Neutrophil (primary cell): ENCODE results near the gene DMD.

Source experiments
- H3K27ac ChIP-seq: fragments of 200-600 bp; sonication (generic); 2 replicates; pipeline ENCODE4 v1.5.1; 2016; ENCODE audit warnings: mild to moderate bottlenecking, moderate library complexity
- H3K27me3 ChIP-seq: fragments of 200-600 bp; sonication (generic); 2 replicates; pipeline ENCODE4 v1.6.0; 2016; ENCODE audit warnings: mild to moderate bottlenecking
- H3K36me3 ChIP-seq: fragments of 200-600 bp; sonication (generic); 2 replicates; pipeline ENCODE4 v1.5.1; 2017
- H3K4me1 ChIP-seq, 2 experiments: fragments of 200-600 bp in 1 of 2; sonication (generic) in 1 of 2; 1 replicate in 1 of 2; 2 replicates in 1 of 2; pipeline versions ENCODE4 v1.5.1 to v1.6.1; 2013 to 2016; ENCODE audit warnings: low read depth in 1 of 2, low read length in 1 of 2, mild to moderate bottlenecking in 1 of 2, moderate library complexity in 1 of 2; ENCODE audit not compliant: control insufficient read depth in 1 of 2, insufficient read depth in 1 of 2
- H3K4me3 ChIP-seq, 2 experiments: fragments of 200-600 bp in 1 of 2; sonication (generic) in 1 of 2; 1 replicate in 1 of 2; 2 replicates in 1 of 2; pipeline ENCODE4 v1.5.1; 2013 to 2016; ENCODE audit warnings: low read depth in 1 of 2, low read length in 1 of 2, mild to moderate bottlenecking in 1 of 2, moderate library complexity in 1 of 2
- H3K9me3 ChIP-seq: fragments of 200-600 bp; sonication (generic); 2 replicates; pipeline ENCODE4 v1.5.1; 2016
- CTCF ChIP-seq: fragments of 200-600 bp; sonication (generic); IDR thresholded peaks from 2 replicates; pipeline ENCODE4 v1.5.1; 2016; ENCODE audit warnings: antibody characterized with exemption

The DMD gene

DNA sequence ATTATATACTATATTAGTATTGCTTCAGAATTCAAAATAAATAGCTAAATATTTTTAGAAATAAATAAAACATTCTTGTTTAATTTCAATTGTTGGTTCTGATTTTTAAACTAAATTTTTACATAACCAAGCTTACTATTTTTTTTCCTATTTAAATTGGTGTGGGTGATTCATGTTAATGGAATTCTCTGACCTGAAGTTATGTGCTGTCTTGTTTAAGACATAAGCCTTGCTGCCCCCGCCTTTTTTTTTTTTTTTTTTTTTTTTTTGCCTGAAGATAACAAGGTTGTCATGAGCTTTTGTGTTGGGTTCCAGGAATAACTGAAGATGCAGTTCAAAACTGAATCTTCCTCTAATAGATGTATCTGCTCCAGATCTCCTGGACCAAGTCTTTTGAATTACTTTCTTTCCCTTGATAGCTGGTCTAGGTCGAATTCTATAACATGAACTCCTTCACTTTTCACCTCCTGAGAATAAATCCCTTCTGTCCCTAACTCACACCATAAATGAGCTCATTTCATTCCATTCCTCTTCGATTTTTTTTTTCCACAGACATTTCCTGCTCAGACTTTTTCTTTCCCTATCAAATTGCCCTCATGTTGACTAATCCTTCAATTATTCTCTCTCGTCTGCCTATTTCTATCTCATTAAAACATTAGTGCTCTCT is 1878.1 kb downstream of the DMD start:
- H3K27me3 ChIP-seq: no peaks in the 10 kb centered on the region
- no peaks in the 10 kb centered on the region for H3K4me1 ChIP-seq
- H3K4me3 ChIP-seq: no peak overlapping the region
- H3K36me3 ChIP-seq: no peaks in the 10 kb centered on the region
- TF ChIP-seq CTCF: no peak
- H3K9me3 ChIP-seq: no peaks in the 10 kb centered on the region
- no peak overlapping the region for H3K27ac ChIP-seq

DNA sequence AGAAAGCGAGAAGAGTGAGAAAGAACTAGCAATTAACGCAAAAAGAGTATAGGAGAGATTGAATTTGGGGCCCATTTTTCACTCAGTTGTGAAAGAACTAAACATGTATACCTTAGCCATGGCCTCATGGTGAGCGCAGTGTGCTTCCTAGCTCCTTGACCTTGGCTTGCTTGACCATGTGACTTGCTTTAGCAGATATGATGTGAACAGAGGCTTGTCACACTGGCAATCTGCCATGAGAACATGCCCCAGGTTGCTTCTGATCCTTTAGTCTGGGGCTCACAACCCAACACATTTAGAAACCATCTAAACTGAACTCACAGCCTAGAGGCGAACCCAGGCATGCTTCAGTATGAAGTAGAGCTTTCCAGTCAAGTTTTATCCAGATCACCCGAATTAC is 1879.4 kb downstream of the DMD start:
- Histone ChIP-seq H3K36me3 (no peaks in the 10 kb centered on the region), H3K27me3 (no peaks in the 10 kb centered on the region), H3K4me1 (no peaks in the 10 kb centered on the region), H3K9me3 (no peaks in the 10 kb centered on the region), H3K4me3 (no peak overlapping the region), H3K27ac (no peak overlapping the region)
- TF ChIP-seq CTCF: no peak

GRCh38 chrX:31331015-31331414 is 1880.3 kb downstream of the DMD start:
- H3K36me3 ChIP-seq: no peaks in the 10 kb centered on the region
- TF ChIP-seq CTCF: no peak

GRCh38 chrX:31329298-31329697 is 1882.1 kb downstream of the DMD start:
- TF ChIP-seq CTCF: no peak
- H3K9me3 ChIP-seq: no peaks in the 10 kb centered on the region
- no peak overlapping the region for H3K27ac ChIP-seq
- no peaks in the 10 kb centered on the region for H3K36me3 ChIP-seq
- no peak overlapping the region for H3K4me3 ChIP-seq
- H3K4me1 ChIP-seq: no peaks in the 10 kb centered on the region
- no peaks in the 10 kb centered on the region for H3K27me3 ChIP-seq

More at GRCh38 chrX:31331015-31331414, 1880.3 kb downstream of the DMD start:
- Histone ChIP-seq H3K4me3 (no peak overlapping the region), H3K27me3 (no peaks in the 10 kb centered on the region), H3K9me3 (no peaks in the 10 kb centered on the region), H3K27ac (no peak overlapping the region), H3K4me1 (no peaks in the 10 kb centered on the region)

DNA sequence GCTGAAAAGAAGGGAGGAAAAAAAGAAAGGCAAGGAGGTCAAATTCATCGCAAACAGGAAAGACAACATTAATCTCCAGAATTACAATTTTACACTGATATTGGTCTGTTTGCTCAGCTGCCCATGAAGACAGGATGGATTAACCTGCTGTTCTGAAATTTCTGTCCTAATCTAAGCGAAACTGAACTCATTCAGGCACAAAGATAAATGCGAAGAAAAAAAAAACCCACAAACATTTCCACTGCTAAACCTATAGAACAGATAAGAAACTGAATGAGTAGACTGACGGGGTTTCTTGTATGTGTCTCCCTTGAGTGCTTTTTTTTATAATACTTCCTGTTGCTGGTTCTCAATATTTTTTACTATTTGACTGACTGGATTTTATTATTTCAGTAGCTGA is 1887.7 kb downstream of the DMD start:
- Histone ChIP-seq H3K36me3 (no peaks in the 10 kb centered on the region), H3K9me3 (no peaks in the 10 kb centered on the region), H3K4me3 (no peak overlapping the region), H3K27me3 (no peaks in the 10 kb centered on the region), H3K4me1 (no peaks in the 10 kb centered on the region), H3K27ac (no peak overlapping the region)
- no peak for TF ChIP-seq CTCF

DNA sequence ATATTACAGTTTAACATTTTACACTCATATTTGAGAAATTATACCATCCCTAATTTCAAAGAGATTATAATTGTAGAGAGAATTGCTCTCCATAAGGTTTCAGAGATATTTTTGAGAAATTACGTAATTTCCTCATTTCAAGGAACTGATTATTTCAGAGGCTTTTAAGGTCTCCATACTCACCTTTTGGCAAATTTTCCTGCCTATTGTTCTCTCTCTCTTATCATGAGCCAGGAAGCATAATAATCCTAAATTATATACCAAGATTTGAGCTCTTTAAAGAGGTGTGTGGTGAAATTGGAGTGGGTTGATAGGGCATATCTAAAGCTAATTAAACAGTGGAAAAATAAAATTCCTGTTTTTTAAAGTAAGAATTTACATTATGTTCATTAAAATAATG is 1890.6 kb downstream of the DMD start:
- no peak for TF ChIP-seq CTCF
- Histone ChIP-seq H3K4me3 (no peak overlapping the region), H3K9me3 (no peaks in the 10 kb centered on the region), H3K36me3 (no peaks in the 10 kb centered on the region), H3K4me1 (no peaks in the 10 kb centered on the region), H3K27me3 (no peaks in the 10 kb centered on the region), H3K27ac (no peak overlapping the region)
